ENCODE results near the gene MFN2. TPM values are rescaled to one million over a fixed set of nuclear protein-coding genes. Genes with fewer than 3 reads are reported as not detected.
A peak's percentile ranks its signal among the peaks of the same experiment; 100 is the strongest.

MFN2 gene
- total RNA-seq, 1 experiment from 2014 or later = 104 TPM

DNA sequence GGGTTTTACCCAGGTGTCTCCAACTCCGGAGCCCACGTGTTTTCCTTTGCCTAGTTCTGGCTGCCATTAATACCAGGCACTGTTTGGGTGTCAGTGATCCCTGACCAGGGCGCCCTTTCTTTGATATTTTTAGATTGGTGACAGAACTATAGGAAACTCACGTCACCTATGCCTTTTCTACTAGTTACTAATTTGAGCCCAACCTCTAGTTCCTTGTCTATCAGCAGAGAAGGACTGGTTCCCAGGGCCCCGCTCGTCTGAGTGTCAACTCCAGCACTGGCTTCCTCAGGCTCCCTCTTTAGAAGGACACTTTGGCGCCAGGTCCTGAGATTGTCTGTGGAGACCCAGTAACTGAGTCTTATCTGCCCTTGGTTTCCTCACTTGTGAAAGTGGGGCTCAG is 9.4 kb downstream of the MFN2 start:
- ChIA-PET POLR2A (no interaction called here), CTCF (no interaction called here)
- ATAC-seq = no peak

DNA sequence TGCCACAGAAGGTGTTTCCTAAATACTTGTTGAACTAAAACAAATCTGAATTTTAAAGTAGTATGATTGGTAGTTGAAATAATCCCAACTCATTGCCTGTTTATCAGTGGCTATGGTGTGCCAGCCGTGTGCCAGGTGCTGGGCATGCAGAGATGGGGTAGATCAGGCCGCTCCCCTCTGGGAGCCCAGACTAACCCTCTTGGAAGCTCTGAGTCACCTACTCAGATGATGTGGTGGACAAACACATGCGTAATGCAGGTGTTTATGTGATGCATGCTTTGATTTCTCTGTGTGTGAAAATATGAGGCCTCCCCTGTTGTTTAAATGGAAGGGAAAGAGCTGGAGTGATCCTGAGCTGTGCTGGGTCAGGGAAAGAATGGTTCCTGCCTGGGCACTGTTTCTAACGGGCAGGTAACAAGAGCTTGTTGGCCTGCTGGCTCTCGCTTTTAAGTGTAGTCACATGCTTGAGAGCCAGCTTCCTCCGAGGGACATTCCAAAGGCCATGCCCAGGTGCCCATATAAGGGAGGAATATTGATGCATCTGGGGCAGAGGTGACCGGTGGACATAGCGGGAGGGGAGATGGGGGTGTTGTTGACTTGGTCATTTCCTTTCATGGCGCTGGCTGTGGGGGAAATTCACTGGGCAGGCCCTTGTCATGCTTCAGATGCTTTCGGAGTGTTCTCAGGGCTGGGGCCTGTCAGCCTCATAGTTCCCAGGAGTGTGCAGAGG is 10.2 kb downstream of the MFN2 start:
- ChIA-PET CTCF (no interaction called here), POLR2A (no interaction called here)
- TF ChIP-seq POLR2AphosphoS5 (IDR thresholded peaks at IDR 0.05; ENCODE audit: low read depth, low read length) (no peak), SIN3A (IDR thresholded peaks at IDR 0.05; ENCODE audit: borderline replicate concordance, insufficient read depth, low read depth, low read length) (no peak), TCF7L2 (IDR thresholded peaks at IDR 0.05; ENCODE audit: low read depth, low read length) (no peak)
- TF ChIP-seq, protein P1, sequence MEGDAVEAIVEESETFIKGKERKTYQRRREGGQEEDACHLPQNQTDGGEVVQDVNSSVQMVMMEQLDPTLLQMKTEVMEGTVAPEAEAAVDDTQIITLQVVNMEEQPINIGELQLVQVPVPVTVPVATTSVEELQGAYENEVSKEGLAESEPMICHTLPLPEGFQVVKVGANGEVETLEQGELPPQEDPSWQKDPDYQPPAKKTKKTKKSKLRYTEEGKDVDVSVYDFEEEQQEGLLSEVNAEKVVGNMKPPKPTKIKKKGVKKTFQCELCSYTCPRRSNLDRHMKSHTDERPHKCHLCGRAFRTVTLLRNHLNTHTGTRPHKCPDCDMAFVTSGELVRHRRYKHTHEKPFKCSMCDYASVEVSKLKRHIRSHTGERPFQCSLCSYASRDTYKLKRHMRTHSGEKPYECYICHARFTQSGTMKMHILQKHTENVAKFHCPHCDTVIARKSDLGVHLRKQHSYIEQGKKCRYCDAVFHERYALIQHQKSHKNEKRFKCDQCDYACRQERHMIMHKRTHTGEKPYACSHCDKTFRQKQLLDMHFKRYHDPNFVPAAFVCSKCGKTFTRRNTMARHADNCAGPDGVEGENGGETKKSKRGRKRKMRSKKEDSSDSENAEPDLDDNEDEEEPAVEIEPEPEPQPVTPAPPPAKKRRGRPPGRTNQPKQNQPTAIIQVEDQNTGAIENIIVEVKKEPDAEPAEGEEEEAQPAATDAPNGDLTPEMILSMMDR (IDR thresholded peaks at IDR 0.05) = no peak
- TF ChIP-seq, protein P2, sequence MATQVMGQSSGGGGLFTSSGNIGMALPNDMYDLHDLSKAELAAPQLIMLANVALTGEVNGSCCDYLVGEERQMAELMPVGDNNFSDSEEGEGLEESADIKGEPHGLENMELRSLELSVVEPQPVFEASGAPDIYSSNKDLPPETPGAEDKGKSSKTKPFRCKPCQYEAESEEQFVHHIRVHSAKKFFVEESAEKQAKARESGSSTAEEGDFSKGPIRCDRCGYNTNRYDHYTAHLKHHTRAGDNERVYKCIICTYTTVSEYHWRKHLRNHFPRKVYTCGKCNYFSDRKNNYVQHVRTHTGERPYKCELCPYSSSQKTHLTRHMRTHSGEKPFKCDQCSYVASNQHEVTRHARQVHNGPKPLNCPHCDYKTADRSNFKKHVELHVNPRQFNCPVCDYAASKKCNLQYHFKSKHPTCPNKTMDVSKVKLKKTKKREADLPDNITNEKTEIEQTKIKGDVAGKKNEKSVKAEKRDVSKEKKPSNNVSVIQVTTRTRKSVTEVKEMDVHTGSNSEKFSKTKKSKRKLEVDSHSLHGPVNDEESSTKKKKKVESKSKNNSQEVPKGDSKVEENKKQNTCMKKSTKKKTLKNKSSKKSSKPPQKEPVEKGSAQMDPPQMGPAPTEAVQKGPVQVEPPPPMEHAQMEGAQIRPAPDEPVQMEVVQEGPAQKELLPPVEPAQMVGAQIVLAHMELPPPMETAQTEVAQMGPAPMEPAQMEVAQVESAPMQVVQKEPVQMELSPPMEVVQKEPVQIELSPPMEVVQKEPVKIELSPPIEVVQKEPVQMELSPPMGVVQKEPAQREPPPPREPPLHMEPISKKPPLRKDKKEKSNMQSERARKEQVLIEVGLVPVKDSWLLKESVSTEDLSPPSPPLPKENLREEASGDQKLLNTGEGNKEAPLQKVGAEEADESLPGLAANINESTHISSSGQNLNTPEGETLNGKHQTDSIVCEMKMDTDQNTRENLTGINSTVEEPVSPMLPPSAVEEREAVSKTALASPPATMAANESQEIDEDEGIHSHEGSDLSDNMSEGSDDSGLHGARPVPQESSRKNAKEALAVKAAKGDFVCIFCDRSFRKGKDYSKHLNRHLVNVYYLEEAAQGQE (IDR thresholded peaks at IDR 0.05; ENCODE audit: insufficient read depth in 1 of 2, low read depth in 2 of 2, low read length in 1 of 2) = no peak
- no TSS peak for BruUV-seq (replicated peaks)
- H3K9me3 ChIP-seq (ENCODE audit: control insufficient read depth, insufficient read depth, low read depth, low read length) = no peaks in the 10 kb centered on the region
- ATAC-seq (peak; percentile 71), DNase-seq (ENCODE audit: low read depth, low spot score) (peak; percentile 66)
- H3K27me3 ChIP-seq (ENCODE audit: control insufficient read depth, insufficient read depth, low read length) = no peaks in the 10 kb centered on the region
- H3K4me1 ChIP-seq (ENCODE audit: control insufficient read depth, insufficient read depth, low read length) = 0 out of 2 replicates have a peak, but pooled peaks cover 2% of the 10 kb centered on the region
- H3K36me3 ChIP-seq (ENCODE audit: control insufficient read depth, insufficient read depth, low read length) = peaks cover 7% of the 10 kb centered on the region
- H3K27ac ChIP-seq (ENCODE audit: low read length) = no peak overlapping the region
- no peak overlapping the region for H3K4me3 ChIP-seq (ENCODE audit: low read depth in 2 of 2, low read length in 2 of 2)
- in situ Hi-C loops (cut with HindIII; ENCODE audit: low pct_unique_long_range_greater_than_20kb, low sequenced_read_pairs) = no loop called here
- intact Hi-C loops (cut with micrococcal nuclease; ENCODE audit: unreplicated experiment) = no loop called here

More for the DNA sequence above, 9.4 kb downstream of the MFN2 start:
- DNase-seq (ENCODE audit: low read depth, low spot score) = no peak
- Histone ChIP-seq H3K9me3 (ENCODE audit: control insufficient read depth, insufficient read depth, low read depth, low read length) (no peaks in the 10 kb centered on the region), H3K27ac (ENCODE audit: low read length) (no peak overlapping the region), H3K27me3 (ENCODE audit: control insufficient read depth, insufficient read depth, low read length) (no peaks in the 10 kb centered on the region), H3K36me3 (ENCODE audit: control insufficient read depth, insufficient read depth, low read length) (peaks cover 10% of the 10 kb centered on the region), H3K4me1 (ENCODE audit: control insufficient read depth, insufficient read depth, low read length) (0 out of 2 replicates have a peak, but pooled peaks cover 2% of the 10 kb centered on the region), H3K4me3 (ENCODE audit: low read depth in 2 of 2, low read length in 2 of 2) (no peak overlapping the region)
- no TSS peak for BruUV-seq (replicated peaks)
- in situ Hi-C loops (cut with HindIII; ENCODE audit: low pct_unique_long_range_greater_than_20kb, low sequenced_read_pairs) = no loop called here
- TF ChIP-seq SIN3A (IDR thresholded peaks at IDR 0.05; ENCODE audit: borderline replicate concordance, insufficient read depth, low read depth, low read length) (no peak), POLR2AphosphoS5 (IDR thresholded peaks at IDR 0.05; ENCODE audit: low read depth, low read length) (no peak), TCF7L2 (IDR thresholded peaks at IDR 0.05; ENCODE audit: low read depth, low read length) (no peak)
- TF ChIP-seq, protein P2 (IDR thresholded peaks at IDR 0.05; ENCODE audit: insufficient read depth in 1 of 2, low read depth in 2 of 2, low read length in 1 of 2) = no peak
- TF ChIP-seq, protein P1 (IDR thresholded peaks at IDR 0.05) = no peak
- intact Hi-C loops (cut with micrococcal nuclease; ENCODE audit: unreplicated experiment) = no loop called here
